Choroid plexus epithelial cell (primary cell): ENCODE results near the gene SLC22A1.
"Not testable (repeated sequence)": the region's sequence is repeated elsewhere in the genome, so short reads cannot be mapped to it uniquely, and the experiment has no call there.

Source experiments
- DNase-seq: peaks from one replicate; pipeline ENCODE4 v3.0.0-alpha.2; 2010; ENCODE audit warnings: low read depth
- H3K4me3 ChIP-seq: 2 replicates; pipeline ENCODE4 v1.5.1; 2011; ENCODE audit warnings: low read depth, mild to moderate bottlenecking, control low read depth, low read length, moderate library complexity
- CTCF ChIP-seq: conservative IDR thresholded peaks from 2 replicates; pipeline ENCODE4 v1.5.1; 2011; ENCODE audit warnings: low read depth, mild to moderate bottlenecking, control low read depth, inconsistent platforms, low read length, moderate library complexity

The SLC22A1 gene

GRCh38 chr6:160124007-160124406 lies 2.4 kb downstream of the SLC22A1 start:
- no peak for TF ChIP-seq CTCF
- no peak overlapping the region for H3K4me3 ChIP-seq
- DNase-seq = no peak

- no peak overlapping the region for H3K4me3 ChIP-seq
- DNase-seq = no peak
- TF ChIP-seq CTCF = no peak
Observed at GRCh38 chr6:160124605-160125004, 3.0 kb downstream of the SLC22A1 start.

DNA sequence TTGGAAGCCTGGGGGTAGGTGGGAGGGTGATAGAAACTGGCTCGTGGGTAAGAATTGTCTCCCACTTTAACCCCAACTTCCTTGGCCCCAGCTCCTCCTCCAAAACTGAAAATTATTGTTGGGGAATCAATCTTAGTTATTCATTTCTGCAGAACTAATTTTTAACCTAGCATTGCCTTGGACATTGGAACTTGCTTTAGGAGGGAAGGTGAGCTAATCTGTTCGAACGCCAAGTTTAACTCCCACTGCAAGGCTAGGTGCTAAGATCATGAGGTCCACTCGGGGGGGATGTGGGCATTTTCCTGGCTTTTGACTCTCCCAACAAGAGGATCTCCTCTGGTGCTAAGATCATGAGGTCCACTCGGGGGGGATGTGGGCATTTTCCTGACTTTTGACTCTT lies 3.5 kb downstream of the SLC22A1 start:
- not testable (repeated sequence) for H3K4me3 ChIP-seq, DNase-seq

DNA sequence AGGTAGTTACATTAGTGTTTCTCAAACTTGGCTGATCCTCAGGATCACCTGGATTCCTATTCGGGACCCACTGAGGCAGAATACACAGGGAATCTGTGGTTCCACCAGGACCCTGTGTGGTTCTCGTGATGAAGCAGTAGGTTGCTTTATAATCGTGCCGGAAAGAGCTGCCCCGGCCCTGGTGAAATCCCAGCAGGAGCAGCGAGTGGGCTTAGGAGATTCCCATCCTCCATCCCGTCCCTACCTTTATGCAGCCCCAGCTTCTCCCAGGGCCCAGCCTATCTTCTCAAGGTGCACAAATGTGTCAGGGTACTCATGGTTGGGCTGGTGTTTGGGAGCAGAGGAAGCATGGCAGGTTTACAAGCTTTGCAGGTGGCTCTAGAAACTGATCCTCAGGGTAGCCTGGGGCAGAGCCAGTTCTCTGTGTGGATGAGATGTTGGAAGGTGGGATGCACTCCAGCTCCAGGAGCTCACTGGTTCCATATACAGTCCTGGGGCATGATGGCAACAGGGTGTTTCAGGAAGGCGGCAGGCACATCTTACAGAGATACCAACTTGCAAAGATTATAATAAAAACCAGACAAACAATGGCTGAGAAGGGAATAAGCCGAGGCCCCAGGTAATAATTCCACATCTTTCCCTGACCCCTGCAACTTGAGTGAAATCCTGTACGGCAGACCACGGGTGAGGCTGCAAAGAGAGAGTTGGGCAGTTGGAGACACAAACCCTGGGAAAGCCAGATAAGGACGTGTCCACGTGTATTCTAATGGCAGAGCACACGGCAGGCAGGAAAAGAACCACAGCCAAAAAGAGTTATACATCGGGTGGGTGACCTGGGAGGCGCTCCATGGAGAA lies 5.9 kb downstream of the SLC22A1 start:
- no peak overlapping the region for H3K4me3 ChIP-seq
- TF ChIP-seq CTCF = no peak
- DNase-seq = no peak

DNA sequence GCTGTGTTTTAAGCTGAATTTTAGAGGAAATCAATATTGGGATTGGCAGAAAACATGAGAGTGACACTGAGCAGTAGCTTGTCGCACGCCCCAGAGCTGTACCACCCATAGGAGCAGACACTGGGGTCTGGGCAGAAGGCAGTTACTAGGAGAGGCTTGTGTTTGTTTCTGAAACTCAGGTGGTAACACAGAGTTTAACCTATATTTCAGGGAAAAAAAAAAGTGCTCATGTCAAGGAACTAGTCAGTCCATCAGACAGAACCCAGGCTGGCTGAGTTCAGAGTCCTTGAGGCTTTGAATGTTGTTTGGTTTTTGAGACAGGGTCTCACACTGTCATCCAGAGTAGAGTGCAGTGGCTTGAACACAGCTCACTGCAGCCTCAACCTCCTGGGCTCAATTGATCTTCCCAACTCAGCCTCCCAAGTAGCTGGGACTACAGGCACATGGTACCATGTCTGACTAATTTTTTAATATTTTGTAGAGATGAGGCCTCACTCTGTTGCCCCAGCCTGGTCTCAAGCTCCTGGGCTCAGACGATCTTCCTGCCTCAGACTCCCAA lies 6.6 kb downstream of the SLC22A1 start:
- H3K4me3 ChIP-seq = no peak overlapping the region
- no peak for TF ChIP-seq CTCF
- no peak for DNase-seq

GRCh38 chr6:160128879-160129516 lies 7.4 kb downstream of the SLC22A1 start:
- DNase-seq = no peak
- TF ChIP-seq CTCF = no peak
- no peak overlapping the region for H3K4me3 ChIP-seq

- no peak overlapping the region for H3K4me3 ChIP-seq
- no peak for TF ChIP-seq CTCF
- DNase-seq = no peak
Observed at GRCh38 chr6:160129881-160130615, 8.4 kb downstream of the SLC22A1 start.
